GM18526 (cell line): ENCODE results near the gene KCP.

Source experiments
- POLR2A ChIP-seq: IDR thresholded peaks from 3 replicates; pipeline ENCODE4 v1.6.1; 2011; ENCODE audit not compliant: insufficient read length; ENCODE audit errors: extremely low read depth

KCP gene

DNA sequence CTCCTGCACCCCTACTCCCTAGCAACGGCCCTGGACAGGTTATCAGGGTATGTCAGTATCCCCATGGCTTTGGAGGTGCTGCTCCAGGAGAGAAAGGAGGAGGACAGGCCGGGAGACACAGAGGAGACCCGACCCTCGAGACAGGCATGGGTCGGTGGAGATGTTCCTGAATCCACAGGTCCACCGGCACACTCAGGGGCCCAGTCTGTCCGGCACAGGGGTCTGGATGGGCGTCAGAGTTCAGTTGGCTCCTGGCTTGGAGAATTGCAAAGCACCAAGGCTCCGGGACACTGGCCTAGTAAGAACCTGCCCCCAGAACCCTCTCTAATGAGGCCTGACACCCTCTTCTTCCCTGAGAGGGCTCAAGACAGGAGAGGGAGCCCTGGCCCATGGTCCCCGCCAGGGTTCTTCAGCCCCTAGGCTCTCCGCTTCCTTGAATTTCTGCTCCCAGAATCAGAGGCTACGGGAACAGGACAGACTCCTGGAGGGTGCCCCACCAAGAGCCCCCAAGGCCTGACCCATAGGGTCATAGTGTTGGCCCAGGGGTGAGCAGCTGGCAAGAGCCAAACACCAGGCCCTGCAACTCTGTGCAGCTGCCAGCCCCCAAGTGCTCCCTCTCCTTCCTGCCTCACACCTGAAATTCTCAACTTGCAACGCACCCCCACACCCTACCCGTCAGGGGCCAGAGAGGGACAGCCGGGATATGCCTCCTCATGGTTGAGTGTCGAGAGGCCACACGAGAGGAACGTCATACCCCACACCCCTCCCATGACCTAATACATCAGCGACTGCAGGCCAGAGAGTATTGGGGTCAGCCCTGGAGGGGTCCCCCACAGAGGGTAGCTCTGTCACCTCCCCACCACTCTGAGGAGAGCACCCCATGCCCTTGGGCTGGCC is 21.7 kb upstream of the KCP start:
- no peak for TF ChIP-seq POLR2A

GRCh38 chr7:128931190-128931798 is 20.8 kb upstream of the KCP start:
- no peak for TF ChIP-seq POLR2A

- no peak for TF ChIP-seq POLR2A
Measured at GRCh38 chr7:128928882-128929788, 18.6 kb upstream of the KCP start.

- no peak for TF ChIP-seq POLR2A
Measured at GRCh38 chr7:128928159-128928813, 17.8 kb upstream of the KCP start.

GRCh38 chr7:128924707-128925588 is 14.4 kb upstream of the KCP start:
- no peak for TF ChIP-seq POLR2A

DNA sequence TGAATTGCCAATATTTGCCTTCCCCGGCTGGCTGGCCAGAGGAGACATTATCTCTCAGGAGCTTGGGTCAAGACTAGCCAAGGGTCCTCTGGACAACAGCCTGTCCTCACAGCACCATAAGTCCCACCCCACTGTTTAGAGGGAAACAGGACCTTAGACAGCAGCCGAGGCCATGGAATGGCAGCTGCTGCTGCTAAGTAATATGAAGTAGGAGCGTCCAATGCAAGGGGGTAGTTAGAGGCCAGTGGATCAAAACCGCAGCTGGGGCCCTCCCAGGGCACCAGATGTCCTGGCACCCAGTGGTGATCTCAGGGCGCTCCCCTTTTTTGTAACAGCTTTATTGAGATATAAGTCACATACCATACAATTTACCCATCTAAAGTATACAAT is 12.9 kb upstream of the KCP start:
- TF ChIP-seq POLR2A = no peak

DNA sequence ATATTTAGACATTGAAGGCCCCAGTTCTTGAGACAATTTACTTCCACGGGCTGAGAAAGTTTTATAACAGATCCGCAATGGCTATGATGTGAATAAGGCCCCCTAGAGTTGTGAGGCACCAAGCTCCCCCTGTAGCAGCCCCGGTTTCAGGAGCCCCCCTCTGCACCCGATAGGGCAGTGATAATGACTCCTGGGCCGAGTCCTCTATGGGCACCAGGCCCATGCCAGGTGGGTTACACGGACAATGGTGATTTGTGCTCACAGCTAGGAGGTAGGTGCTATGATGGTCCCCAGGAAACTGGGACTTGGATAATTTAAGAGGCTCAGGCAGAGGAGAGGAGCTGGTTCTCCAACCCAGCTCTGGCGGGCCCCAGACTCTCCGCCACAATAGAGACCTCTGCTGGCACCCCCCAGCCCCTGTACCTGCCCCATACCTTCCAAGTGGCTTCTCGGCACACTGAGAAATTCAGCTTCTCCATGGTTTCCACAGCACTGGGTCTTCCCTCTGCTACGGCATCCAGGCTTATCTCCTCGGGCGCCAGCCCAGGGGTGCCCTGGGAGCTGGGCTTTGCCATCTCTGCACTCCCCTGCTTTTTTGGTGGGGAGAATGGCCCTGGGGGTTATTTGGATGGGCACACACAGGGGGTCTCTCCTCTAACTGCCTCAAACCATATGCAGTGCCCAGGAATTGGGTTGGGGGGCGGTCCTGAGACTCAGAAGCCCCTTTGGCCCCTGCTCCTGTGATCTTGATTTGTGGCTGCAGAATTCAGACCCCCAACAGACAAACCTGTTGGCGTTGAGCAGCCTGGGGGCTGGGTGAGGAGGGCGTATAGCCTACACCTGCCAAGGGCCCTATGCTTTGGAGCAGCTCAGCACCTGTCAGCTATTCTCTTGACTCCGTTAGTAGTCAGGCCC is 12.2 kb upstream of the KCP start:
- TF ChIP-seq POLR2A = no peak

DNA sequence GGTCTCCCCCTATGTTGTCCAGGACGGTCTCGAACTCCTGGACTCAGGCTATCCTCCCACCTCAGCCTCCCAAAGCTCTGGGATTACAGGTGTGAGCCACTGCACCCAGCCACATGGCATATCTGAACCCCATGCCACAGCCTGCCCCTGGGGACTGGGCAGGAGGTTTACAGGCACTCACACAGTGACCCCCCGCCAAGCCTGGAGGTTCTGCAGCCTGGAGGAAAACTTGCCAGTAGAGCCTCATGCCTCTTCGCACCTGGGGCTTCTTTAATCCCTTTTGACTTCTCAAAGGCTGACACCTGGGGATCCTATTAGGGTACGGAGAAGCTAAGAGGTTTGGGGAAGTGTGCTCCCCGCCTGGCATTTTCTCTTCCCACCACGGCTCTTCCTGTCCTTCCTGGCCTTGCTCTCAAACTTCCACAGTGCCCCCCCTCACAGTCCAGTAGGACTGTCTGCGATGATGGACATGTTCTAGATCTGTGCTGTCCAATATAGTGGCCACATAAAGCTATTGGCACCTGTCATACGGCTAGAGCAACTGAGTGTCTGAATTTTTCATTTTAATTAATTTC is 11.4 kb upstream of the KCP start:
- no peak for TF ChIP-seq POLR2A

DNA sequence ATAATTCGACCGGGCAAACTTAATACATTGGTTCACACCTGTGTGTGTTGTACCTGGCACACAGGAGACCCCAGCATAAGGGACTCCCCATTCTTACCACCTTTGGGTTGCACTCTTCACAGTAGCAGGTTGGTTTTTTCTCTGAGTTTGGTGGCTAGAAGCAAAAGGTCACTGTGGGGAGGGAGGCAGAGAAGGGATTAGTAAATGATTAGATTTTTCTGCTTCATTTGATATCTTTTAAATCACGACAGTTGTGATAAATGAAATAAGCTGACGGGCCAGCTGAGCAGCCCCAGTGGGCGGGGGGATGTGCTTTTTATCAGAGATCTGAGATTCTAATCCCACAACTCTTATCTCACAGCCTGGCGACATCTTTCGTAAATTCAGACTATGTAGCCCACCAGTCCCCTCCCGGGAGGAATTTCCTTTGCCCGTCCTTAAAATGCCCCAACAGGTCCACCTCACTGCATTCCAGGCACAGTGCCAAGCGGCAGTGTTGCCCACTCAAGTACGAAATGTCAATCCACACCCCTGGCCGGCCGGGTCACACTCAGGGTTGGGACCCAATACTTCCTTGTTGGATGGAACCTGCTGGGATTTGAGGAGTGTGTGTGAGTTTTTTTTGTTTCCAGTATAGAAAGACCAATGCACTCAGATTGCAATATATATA is 10.5 kb upstream of the KCP start:
- no peak for TF ChIP-seq POLR2A

DNA sequence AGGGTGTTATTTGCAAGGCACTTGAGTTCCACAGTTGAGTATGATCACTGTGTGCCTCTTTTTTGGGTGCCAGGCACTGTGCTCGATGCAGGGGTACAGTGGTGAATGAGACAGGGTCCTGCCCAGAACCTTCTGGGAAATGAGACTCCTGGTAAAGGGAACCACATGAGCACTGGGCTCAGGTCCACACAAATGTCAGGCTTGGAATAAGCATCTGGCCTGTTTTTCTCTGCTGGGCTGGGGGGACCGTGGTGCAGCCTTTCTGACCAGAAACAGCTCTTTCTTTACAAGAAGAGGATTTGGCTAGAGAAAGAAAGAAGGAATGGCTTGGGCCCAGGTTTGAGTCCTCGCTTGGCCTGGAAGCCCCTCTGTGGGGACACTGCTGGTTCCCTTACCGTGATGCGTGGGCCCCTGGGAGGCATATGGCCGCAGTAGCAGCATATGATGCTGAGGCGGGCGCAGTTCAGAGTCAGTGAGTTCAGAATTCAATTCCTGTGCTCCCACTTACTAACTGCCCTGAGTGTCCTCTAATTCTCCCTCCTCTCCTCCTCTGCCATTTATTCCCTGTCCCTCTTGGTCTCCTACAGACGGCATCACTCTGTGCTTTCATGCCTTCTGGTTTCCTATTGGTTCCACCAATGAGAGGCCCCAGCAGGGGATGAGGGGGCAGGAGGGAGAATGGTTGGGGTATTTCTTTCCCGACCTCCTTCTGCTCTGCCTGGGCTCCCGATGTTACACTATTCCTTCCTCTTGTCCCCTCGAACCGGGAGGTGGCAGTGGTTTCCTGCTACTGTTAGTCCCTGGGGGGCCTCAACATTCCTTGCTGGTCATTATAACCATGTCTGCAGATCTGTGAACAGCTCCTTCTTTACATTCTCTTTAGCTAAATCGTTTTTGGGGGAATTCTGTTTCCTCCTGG is 9.6 kb upstream of the KCP start:
- no peak for TF ChIP-seq POLR2A

- TF ChIP-seq POLR2A = no peak
Measured at GRCh38 chr7:128919241-128919640, 8.7 kb upstream of the KCP start.
